BE2C (cell line): Measurements from ENCODE around the gene BAD.

Experiments
- DNase-seq: peaks from one replicate; pipeline ENCODE4 v3.0.0-alpha.2; 2020
- H3K27me3 ChIP-seq: fragments of 250-450 bp; sonication (Bioruptor Pico); 2 replicates; pipeline ENCODE4 v1.5.1; 2020; ENCODE audit warnings: mild to moderate bottlenecking
- H3K36me3 ChIP-seq: fragments of 250-450 bp; sonication (Bioruptor Pico); 2 replicates; pipeline ENCODE4 v1.5.1; 2020; ENCODE audit warnings: mild to moderate bottlenecking
- H3K4me1 ChIP-seq: fragments of 250-450 bp; sonication (Bioruptor Pico); 2 replicates; pipeline ENCODE4 v1.5.1; 2020
- H3K4me3 ChIP-seq: 2 replicates; pipeline ENCODE4 v1.5.1; 2011; ENCODE audit warnings: low read depth, low read length
- H3K9me3 ChIP-seq: fragments of 250-450 bp; sonication (Bioruptor Pico); 2 replicates; pipeline ENCODE4 v1.5.1; 2020
- TF ChIP-seq, protein P1 (sequence below): IDR thresholded peaks from 2 replicates; pipeline ENCODE4 v1.5.1; 2012; ENCODE audit warnings: mild to moderate bottlenecking, low read depth, low read length

The BAD gene

DNA sequence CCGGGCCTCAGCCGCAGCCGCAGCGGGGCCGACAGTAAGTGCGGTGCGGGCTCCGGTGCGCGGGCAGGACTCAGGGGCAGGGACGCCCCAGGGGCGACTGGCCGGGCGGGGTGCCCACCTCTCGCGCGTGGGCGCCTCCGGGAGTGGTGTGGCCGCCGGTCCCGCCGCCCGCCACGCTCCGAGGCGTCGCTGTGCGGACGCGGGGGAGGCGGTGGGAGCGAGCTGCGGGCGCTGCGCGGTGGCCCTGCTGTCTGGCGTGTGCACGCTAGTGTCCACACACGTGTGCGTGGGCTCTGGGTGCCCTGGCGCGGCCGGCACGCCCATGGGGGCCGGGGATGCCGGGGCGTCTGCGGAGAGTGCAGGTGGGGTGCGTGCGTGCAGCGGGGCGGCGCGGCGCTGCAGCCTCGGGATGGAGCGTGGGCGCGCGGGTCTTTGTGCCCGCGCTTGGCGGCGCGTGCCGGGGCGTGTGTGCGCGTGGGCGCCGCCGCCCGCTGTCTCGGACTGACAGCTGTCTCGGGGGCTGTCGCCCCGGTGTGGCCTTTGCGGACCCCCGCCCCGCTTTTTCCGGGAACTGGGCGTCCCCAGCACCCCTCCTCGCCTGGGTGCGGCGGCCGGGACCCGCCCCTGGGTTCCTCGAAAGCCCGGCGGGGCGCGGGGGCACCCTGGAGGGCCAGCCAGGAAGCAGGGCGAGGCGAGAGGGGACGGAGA lies 7.4 kb upstream of the BAD start:
- TF ChIP-seq, protein P1, sequence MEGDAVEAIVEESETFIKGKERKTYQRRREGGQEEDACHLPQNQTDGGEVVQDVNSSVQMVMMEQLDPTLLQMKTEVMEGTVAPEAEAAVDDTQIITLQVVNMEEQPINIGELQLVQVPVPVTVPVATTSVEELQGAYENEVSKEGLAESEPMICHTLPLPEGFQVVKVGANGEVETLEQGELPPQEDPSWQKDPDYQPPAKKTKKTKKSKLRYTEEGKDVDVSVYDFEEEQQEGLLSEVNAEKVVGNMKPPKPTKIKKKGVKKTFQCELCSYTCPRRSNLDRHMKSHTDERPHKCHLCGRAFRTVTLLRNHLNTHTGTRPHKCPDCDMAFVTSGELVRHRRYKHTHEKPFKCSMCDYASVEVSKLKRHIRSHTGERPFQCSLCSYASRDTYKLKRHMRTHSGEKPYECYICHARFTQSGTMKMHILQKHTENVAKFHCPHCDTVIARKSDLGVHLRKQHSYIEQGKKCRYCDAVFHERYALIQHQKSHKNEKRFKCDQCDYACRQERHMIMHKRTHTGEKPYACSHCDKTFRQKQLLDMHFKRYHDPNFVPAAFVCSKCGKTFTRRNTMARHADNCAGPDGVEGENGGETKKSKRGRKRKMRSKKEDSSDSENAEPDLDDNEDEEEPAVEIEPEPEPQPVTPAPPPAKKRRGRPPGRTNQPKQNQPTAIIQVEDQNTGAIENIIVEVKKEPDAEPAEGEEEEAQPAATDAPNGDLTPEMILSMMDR = no peak
- Histone ChIP-seq H3K4me1 (no peaks in the 10 kb centered on the region), H3K9me3 (no peaks in the 10 kb centered on the region), H3K27me3 (peaks cover 45% of the 10 kb centered on the region), H3K36me3 (no peaks in the 10 kb centered on the region), H3K4me3 (no peak overlapping the region)
- no peak for DNase-seq

DNA sequence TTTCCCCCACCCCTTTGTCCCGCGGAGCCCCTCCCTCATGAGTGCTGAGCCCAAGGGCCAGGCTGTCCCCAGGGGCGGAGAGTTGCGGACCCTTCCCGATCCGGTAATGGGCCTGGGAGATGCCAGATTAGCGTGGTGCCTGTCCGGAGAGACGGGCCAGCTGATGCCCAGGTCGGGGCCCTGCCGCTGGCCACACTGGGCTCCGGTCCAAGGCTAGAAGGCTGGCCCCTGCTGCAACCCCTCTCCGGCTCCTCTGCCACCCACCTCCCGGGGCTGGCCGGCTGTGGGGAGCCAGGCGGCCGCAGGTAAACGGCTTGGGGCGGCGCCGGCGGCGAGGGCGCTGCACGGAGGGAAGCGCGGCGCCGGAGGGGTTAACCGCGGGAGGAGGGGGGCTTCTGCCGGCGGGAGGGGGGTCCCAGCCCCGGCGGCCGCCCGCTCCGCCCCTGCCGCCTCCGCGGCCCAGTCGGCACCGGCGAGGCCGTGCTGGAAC lies 6.8 kb upstream of the BAD start, which contains the start of gene KCNK4:
TSS of gene KCNK4 (plus strand) at position 41 of the 490 bp plus-strand sequence. CDS start 1,717 bp downstream, outside the sequence.
- TF ChIP-seq, protein P1 = no peak
- DNase-seq = no peak
- H3K36me3 ChIP-seq = no peaks in the 10 kb centered on the region
- H3K9me3 ChIP-seq = no peaks in the 10 kb centered on the region
- no peak within 1 kb of the TSS for H3K4me3 ChIP-seq
- no peaks in the 10 kb centered on the region for H3K4me1 ChIP-seq
- H3K27me3 ChIP-seq = peaks cover 43% of the 10 kb centered on the region

DNA sequence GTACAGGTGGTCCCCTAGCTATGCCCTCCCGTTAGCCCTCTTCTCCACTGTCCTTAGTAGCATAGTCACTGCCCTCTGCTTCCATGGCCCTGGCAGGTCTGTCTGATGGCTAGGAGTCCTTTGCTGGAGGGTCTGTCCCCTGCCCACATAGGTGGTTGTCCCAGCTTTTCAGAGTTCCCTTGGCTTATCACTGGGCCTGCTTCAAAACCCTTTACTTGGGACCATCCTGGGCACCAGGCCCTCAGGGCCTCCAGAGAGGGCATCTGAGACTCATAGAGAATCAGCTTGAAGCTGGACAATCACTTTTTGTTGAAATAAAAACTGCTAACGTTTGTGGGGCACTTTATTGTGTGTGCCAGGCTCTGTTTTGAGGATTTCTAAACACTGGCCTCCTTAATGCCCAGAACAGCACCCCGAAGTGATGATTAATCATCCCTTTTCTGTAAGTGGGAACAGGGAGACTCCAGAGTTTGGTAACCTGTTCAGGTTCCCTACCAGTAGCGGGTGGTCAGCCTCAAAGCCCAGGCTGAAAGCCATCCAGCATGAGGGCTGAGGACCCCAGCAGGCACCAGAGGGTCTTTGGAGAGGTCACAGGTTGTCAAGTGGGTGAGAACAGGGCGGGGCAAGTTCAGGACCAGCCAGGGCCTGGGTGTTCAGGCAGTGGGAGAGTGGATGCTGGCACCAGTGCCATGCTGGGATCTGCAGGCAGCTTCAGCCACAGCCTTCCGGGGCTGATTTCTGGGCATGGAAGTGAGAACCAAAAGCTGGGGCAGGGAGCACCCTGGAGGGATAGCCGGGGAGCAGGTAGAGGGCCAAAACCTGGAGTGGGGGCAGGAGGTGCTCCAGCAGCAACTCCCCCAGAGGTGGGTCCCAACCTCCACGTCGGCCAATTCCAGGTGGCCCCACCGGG lies 6.1 kb upstream of the BAD start:
- Histone ChIP-seq H3K4me1 (no peaks in the 10 kb centered on the region), H3K9me3 (no peaks in the 10 kb centered on the region), H3K4me3 (no peak overlapping the region), H3K36me3 (no peaks in the 10 kb centered on the region), H3K27me3 (peaks cover 40% of the 10 kb centered on the region)
- TF ChIP-seq, protein P1 = no peak
- DNase-seq = no peak

DNA sequence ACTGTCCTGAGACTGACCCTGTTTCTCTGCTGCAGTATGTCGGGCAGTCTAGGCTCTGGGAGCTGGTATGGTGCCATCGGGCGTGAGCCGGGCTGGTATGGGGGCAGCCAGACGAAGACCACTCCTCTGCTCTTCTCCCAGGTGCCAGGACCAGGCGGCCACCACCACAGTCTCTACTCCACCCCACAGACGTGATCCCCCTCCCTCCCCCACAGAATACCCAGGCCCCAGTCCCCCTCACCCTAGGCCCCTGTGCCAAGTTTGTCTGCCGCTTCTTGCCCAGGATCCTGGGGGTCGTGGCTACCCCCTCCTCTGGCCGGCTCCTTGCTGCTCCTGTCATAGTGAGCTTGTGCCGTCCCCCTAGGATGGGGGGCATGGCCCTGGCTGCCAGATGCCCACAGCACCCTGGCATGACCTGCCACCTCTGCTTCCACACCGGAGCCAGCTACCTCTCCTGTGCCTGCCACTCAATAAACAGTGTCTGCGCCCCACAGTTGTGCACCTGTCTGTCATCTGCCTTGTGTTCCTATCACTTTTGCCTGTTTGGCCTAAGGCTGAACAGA lies 4.6 kb upstream of the BAD start:
- no peak for DNase-seq
- no peaks in the 10 kb centered on the region for H3K9me3 ChIP-seq
- no peak overlapping the region for H3K4me3 ChIP-seq
- TF ChIP-seq, protein P1 = no peak
- H3K27me3 ChIP-seq = peaks cover 40% of the 10 kb centered on the region
- no peaks in the 10 kb centered on the region for H3K36me3 ChIP-seq
- no peaks in the 10 kb centered on the region for H3K4me1 ChIP-seq

DNA sequence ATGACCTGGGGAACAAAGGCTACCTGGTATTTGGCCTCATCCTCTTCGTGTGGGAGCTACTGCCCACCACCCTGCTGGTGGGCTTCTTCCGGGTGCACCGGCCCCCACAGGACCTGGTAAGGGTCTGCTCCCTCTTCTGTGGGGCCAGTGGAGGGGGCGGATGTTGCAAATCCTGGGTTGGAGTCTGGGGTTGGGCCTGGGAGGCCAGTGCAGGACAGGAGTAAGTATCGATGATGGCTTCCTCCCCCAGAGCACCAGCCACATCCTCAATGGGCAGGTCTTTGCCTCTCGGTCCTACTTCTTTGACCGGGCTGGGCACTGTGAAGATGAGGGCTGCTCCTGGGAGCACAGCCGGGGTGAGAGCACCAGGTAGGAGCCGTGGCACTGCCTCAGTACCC lies 3.9 kb upstream of the BAD start:
- DNase-seq = no peak
- TF ChIP-seq, protein P1 = no peak
- Histone ChIP-seq H3K4me1 (no peaks in the 10 kb centered on the region), H3K4me3 (no peak overlapping the region), H3K36me3 (no peaks in the 10 kb centered on the region), H3K9me3 (no peaks in the 10 kb centered on the region), H3K27me3 (peaks cover 33% of the 10 kb centered on the region)
